22Rv1 (cell line): Measurements from ENCODE around the gene SPATA18.

Source experiments
- H3K27ac ChIP-seq: fragments of 450-650 bp; 2 replicates; pipeline ENCODE4 v1.5.1; 2017
- ZFX ChIP-seq: fragments of 450-650 bp; IDR thresholded peaks from 2 replicates; pipeline ENCODE4 v1.6.1; 2017; ENCODE audit warnings: antibody characterized with exemption, borderline replicate concordance
- TF ChIP-seq, protein P1 (sequence below): fragments of 450-650 bp; IDR thresholded peaks from 2 replicates; pipeline ENCODE4 v1.5.1; 2017; ENCODE audit warnings: mild to moderate bottlenecking

SPATA18 gene

DNA sequence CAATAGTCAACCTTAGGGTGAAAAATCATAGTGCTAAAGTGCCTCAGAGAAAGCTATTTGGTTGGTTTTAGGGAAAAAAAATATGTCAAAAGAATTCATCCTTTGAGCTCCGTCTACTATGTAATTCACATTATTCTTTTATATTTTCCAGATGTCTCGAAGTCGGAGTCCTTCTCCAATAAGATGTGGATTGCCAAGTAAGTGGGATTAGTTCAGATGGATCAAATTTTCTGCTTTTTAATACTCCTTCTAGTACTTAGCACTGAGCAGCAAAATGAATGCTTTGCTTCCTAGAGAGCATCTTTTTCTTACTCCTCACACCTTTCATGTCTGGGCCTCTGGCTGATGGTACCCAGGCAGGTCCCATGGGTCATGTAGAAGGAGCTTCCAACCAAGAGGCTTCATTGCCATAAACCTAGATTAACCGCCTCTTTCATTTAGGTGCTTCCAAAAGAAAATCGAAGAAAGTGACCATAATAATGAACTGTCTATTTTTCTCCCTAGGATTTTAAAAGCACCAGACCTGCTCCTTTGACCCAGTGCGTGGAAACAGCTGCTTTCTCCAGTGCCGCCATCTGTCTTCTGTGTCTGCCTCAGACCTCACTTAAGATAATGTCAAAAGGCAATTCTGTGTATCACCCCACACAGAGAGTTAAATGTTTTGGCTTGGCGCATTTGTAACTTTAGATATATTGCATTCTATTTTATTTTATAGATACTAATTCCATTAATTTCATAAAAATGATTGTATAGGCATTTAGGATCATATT lies 43.5 kb downstream of the SPATA18 start:
- TF ChIP-seq, protein P1, sequence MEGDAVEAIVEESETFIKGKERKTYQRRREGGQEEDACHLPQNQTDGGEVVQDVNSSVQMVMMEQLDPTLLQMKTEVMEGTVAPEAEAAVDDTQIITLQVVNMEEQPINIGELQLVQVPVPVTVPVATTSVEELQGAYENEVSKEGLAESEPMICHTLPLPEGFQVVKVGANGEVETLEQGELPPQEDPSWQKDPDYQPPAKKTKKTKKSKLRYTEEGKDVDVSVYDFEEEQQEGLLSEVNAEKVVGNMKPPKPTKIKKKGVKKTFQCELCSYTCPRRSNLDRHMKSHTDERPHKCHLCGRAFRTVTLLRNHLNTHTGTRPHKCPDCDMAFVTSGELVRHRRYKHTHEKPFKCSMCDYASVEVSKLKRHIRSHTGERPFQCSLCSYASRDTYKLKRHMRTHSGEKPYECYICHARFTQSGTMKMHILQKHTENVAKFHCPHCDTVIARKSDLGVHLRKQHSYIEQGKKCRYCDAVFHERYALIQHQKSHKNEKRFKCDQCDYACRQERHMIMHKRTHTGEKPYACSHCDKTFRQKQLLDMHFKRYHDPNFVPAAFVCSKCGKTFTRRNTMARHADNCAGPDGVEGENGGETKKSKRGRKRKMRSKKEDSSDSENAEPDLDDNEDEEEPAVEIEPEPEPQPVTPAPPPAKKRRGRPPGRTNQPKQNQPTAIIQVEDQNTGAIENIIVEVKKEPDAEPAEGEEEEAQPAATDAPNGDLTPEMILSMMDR: no peak
- TF ChIP-seq ZFX: no peak
- no peak overlapping the region for H3K27ac ChIP-seq

DNA sequence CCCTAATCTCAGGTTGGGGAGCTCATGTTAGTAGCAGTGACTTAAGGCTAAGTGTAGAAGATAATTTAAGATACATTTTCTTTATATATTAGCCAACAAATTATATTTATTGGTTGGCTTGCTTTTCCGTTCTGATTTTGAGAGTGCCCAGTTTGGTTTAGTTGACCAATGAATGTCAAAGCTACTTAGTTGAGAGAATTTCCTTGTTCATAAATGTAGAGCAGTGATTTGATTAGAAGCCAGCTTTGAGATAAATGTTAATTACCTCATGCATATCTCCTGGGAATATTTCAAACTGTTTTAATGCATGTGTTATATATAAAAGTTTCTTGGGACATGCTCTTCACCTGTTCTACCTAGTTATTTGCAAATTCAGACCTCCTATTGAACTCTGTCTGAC lies 44.3 kb downstream of the SPATA18 start:
- no peak overlapping the region for H3K27ac ChIP-seq
- no peak for TF ChIP-seq ZFX
- TF ChIP-seq, protein P1: no peak

DNA sequence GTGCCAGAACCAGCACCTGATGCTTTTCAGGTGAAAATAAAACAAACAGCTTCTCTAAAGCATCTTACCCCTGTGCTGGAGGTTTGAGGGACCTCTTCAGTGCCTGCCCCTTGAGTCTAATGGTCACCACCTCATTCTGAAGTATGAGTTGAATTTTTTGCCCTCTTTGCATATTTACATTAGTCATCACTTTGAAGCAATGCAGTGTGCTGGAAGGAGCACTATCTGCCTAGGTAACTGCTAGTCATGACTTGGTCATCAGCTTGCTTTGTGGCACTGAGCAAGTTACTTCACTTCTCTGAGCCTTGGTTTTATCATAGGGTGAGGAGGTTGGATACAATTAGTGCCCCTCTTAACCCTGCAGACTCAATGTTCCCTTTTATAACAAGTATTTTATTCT lies 44.9 kb downstream of the SPATA18 start:
- no peak for TF ChIP-seq ZFX
- TF ChIP-seq, protein P1: no peak
- H3K27ac ChIP-seq: no peak overlapping the region

DNA sequence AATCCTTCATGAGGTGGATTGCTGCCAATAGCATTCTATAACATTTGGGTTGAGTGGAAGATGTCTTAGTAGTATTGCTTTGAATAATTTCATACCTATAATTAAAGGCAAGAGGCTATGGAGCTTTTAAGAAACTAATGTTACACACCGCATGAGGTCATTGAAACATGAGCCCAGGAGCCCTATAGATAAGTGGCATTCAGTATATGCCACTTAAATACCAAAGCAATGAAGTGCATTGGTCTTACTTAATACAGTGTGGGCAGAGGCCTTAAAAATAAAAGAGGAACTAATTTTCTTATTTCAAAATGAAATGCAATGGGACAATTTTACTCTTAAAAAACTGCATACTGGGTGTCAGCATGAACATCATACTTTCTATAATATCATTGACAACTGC lies 47.5 kb downstream of the SPATA18 start:
- no peak overlapping the region for H3K27ac ChIP-seq
- no peak for TF ChIP-seq ZFX
- TF ChIP-seq, protein P1: no peak

DNA sequence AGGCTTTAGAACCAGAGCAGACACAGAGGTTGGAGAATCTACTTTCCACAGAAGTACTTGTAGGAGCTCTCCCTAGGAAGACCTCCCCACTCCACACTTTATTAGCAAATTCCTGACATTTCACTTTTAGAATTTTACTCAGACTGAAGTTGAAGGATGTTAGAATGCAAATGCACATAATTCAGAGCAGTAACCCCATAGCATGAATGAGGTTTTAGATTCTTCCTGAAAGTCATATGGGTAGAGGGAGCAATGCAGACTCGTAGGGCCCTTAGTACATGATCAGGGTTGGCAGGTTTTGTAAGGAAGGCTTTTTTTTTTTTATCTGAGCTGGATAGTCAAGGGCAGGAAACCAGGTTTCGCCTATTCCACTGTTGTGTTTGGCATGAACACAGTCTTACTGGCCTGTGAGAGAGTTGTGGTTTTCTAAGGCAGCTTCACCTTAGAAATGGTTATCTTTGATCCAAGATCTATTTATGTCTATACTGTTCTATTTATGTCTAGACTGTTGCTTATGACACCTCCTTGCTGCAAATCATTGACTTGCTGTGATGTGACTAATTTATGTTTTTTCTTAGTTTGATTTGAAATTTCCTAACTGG lies 48.9 kb downstream of the SPATA18 start:
- H3K27ac ChIP-seq: no peak overlapping the region
- TF ChIP-seq, protein P1: no peak
- TF ChIP-seq ZFX: no peak

DNA sequence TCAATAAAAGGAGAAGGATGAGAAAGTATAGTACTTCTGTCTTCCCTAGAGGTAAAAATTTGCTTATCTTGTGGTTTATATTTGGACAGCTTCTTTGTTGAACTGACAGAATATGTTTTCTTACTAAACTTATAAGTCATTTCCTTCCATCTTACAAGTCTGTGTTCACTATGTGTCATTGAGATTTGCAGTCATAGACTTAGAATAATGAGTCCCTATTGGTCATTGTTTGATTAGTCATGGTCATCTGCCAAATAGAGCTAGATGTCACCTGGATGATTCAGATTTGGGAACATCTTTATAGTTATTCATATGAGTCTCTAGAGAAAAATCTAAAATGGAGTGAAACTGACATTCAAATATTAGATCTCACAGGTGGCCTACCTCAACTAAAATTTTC lies 51.5 kb downstream of the SPATA18 start:
- H3K27ac ChIP-seq: no peak overlapping the region

More for the DNA sequence above, 51.5 kb downstream of the SPATA18 start:
- no peak for TF ChIP-seq ZFX
- TF ChIP-seq, protein P1: no peak
